DOHH2 (cell line): ENCODE measurements around the gene KIF5C.

ENCODE experiments used
- H3F3A ChIP-seq: fragments of 200-600 bp; sonication (generic), shearing (Covaris generic); 2 replicates; pipeline ENCODE4 v1.6.0; 2016; ENCODE audit warnings: antibody characterized with exemption, mild to moderate bottlenecking; ENCODE audit not compliant: control insufficient read depth, insufficient read depth
- H3K27ac ChIP-seq: fragments of 200-600 bp; sonication (generic); 2 replicates; pipeline ENCODE4 v1.5.1; 2014; ENCODE audit warnings: low read depth, mild to moderate bottlenecking, low read length, moderate library complexity
- H3K27me3 ChIP-seq: fragments of 200-600 bp; sonication (generic); 2 replicates; pipeline ENCODE4 v1.6.1; 2014; ENCODE audit warnings: mild to moderate bottlenecking, low read length, mixed read lengths; ENCODE audit not compliant: control insufficient read depth
- H3K36me3 ChIP-seq: fragments of 200-600 bp; sonication (generic); 2 replicates; pipeline ENCODE4 v1.6.1; 2014; ENCODE audit warnings: mild to moderate bottlenecking, low read length, moderate library complexity, mixed read lengths; ENCODE audit not compliant: control insufficient read depth
- H3K4me1 ChIP-seq: fragments of 200-600 bp; sonication (generic); 2 replicates; pipeline ENCODE4 v1.6.1; 2014; ENCODE audit warnings: mild to moderate bottlenecking, low read length, mixed read lengths; ENCODE audit not compliant: control insufficient read depth
- H3K4me2 ChIP-seq: fragments of 200-600 bp; sonication (generic); 2 replicates; pipeline ENCODE4 v1.6.0; 2014; ENCODE audit warnings: mild to moderate bottlenecking, low read length, moderate library complexity
- H3K4me3 ChIP-seq: fragments of 200-600 bp; sonication (generic); 2 replicates; pipeline ENCODE4 v1.5.1; 2014; ENCODE audit warnings: mild to moderate bottlenecking, low read length, mixed read lengths
- H3K79me2 ChIP-seq: fragments of 200-600 bp; sonication (generic); 2 replicates; pipeline ENCODE4 v1.6.1; 2014; ENCODE audit warnings: mild to moderate bottlenecking, low read length, mixed read lengths; ENCODE audit not compliant: control insufficient read depth
- H3K9me2 ChIP-seq: fragments of 200-600 bp; sonication (generic); replicated peaks from 2 replicates; pipeline ENCODE4 v1.6.1; 2014; ENCODE audit warnings: mild to moderate bottlenecking, low read length, mixed read lengths; ENCODE audit not compliant: control insufficient read depth
- H3K9me3 ChIP-seq: fragments of 200-600 bp; sonication (generic); 2 replicates; pipeline ENCODE4 v1.6.1; 2014; ENCODE audit warnings: antibody characterized with exemption, low read length, mixed read lengths; ENCODE audit not compliant: control insufficient read depth, insufficient read depth
- H4K20me1 ChIP-seq: fragments of 200-600 bp; sonication (generic); 2 replicates; pipeline ENCODE4 v1.6.0; 2014; ENCODE audit warnings: low read depth, mild to moderate bottlenecking, antibody characterized with exemption, low read length, moderate library complexity; ENCODE audit not compliant: control insufficient read depth, insufficient read depth
- CTCF ChIP-seq: fragments of 200-600 bp; sonication (generic); IDR thresholded peaks from one replicate; pipeline ENCODE4 v1.5.1; 2014; ENCODE audit warnings: antibody characterized with exemption, mild to moderate bottlenecking, low read depth, low read length; ENCODE audit not compliant: poor library complexity, severe bottlenecking
- EZH2phosphoT487 ChIP-seq: fragments of 200-600 bp; sonication (generic); IDR thresholded peaks from 2 replicates; pipeline ENCODE4 v1.6.1; 2017; ENCODE audit warnings: borderline replicate concordance, mild to moderate bottlenecking, antibody characterized with exemption, low read length, moderate library complexity, mixed read lengths

KIF5C gene

GRCh38 chr2:148989882-148990493 lies 115.0 kb downstream of the KIF5C start:
- no peak for TF ChIP-seq EZH2phosphoT487
- peak; percentile 73 for TF ChIP-seq CTCF
- Histone ChIP-seq H4K20me1 (no peaks in the 10 kb centered on the region), H3K36me3 (peaks cover 10% of the 10 kb centered on the region; the same call in 1 of the 2 replicates), H3K9me3 (no peaks in the 10 kb centered on the region), H3K4me2 (no peak overlapping the region), H3K9me2 (no peaks in the 10 kb centered on the region), H3K79me2 (no peaks in the 10 kb centered on the region), H3K4me3 (no peak overlapping the region), H3K27ac (no peak overlapping the region), H3K27me3 (no peaks in the 10 kb centered on the region), H3K4me1 (peaks cover 6% of the 10 kb centered on the region; the same call in 1 of the 2 replicates), H3F3A (no peaks in the 10 kb centered on the region)

GRCh38 chr2:148990968-148991367 lies 115.9 kb downstream of the KIF5C start:
- peaks cover 10% of the 10 kb centered on the region; the same call in 1 of the 2 replicates for H3K36me3 ChIP-seq
- H3F3A ChIP-seq = no peaks in the 10 kb centered on the region
- H4K20me1 ChIP-seq = no peaks in the 10 kb centered on the region
- peaks cover 6% of the 10 kb centered on the region; the same call in 1 of the 2 replicates for H3K4me1 ChIP-seq
- H3K9me3 ChIP-seq = no peaks in the 10 kb centered on the region
- H3K27me3 ChIP-seq = no peaks in the 10 kb centered on the region
- H3K27ac ChIP-seq = no peak overlapping the region
- TF ChIP-seq CTCF = no peak
- TF ChIP-seq EZH2phosphoT487 = no peak
- H3K4me3 ChIP-seq = no peak overlapping the region
- no peaks in the 10 kb centered on the region for H3K79me2 ChIP-seq
- H3K4me2 ChIP-seq = no peak overlapping the region
- no peaks in the 10 kb centered on the region for H3K9me2 ChIP-seq

- H3K9me3 ChIP-seq = no peaks in the 10 kb centered on the region
- H3F3A ChIP-seq = no peaks in the 10 kb centered on the region
- H3K27ac ChIP-seq = no peak overlapping the region
- H3K4me1 ChIP-seq = peaks cover 6% of the 10 kb centered on the region; the same call in 1 of the 2 replicates
- H3K9me2 ChIP-seq = no peaks in the 10 kb centered on the region
- H3K36me3 ChIP-seq = peaks cover 10% of the 10 kb centered on the region; the same call in 1 of the 2 replicates
- TF ChIP-seq CTCF (no peak), EZH2phosphoT487 (no peak)
- H3K4me2 ChIP-seq = no peak overlapping the region
- no peak overlapping the region for H3K4me3 ChIP-seq
- no peaks in the 10 kb centered on the region for H3K79me2 ChIP-seq
- H4K20me1 ChIP-seq = no peaks in the 10 kb centered on the region
- H3K27me3 ChIP-seq = no peaks in the 10 kb centered on the region
Observed at GRCh38 chr2:148992448-148992847, 117.4 kb downstream of the KIF5C start.

GRCh38 chr2:148993351-148993750 lies 118.3 kb downstream of the KIF5C start:
- Histone ChIP-seq H4K20me1 (no peaks in the 10 kb centered on the region), H3K79me2 (no peaks in the 10 kb centered on the region), H3K27ac (no peak overlapping the region), H3K9me3 (no peaks in the 10 kb centered on the region), H3F3A (no peaks in the 10 kb centered on the region), H3K27me3 (no peaks in the 10 kb centered on the region), H3K4me3 (no peak overlapping the region), H3K4me1 (peaks cover 6% of the 10 kb centered on the region; the same call in 1 of the 2 replicates), H3K9me2 (no peaks in the 10 kb centered on the region), H3K4me2 (no peak overlapping the region), H3K36me3 (peaks cover 10% of the 10 kb centered on the region; the same call in 1 of the 2 replicates)
- TF ChIP-seq CTCF (no peak), EZH2phosphoT487 (no peak)
